GM12874 (cell line): ENCODE measurements around the gene MFAP2.
A peak's percentile ranks its signal among the peaks of the same experiment; 100 is the strongest.

ENCODE experiments used
- CTCF ChIP-seq: IDR thresholded peaks from 2 replicates; pipeline ENCODE4 v1.5.1; 2011; ENCODE audit warnings: low read depth, mild to moderate bottlenecking, control low read depth, low read length, moderate library complexity; ENCODE audit not compliant: insufficient read depth

MFAP2 gene

GRCh38 chr1:16993521-16994038 is 13.2 kb upstream of the MFAP2 start:
- no peak for TF ChIP-seq CTCF

DNA sequence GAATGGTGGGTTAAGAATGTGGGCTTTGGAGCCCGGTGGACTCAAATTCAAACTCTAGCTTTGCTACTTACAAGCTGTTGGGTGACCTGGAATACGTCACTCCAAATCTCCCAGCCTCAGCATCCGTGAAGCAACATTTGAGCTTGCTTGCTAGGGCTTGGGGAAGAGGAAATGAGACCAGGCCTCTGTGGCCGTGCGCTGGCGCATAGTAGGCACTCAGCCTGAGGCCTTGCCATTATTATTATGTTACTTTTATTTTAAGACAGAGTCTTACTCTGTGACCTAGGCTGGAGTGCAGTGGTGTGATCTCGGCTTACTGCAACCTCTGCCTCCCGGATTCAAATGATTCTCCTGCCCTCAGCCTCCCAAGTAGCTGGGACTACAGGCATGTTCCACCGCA is 12.3 kb upstream of the MFAP2 start:
- TF ChIP-seq CTCF: no peak

DNA sequence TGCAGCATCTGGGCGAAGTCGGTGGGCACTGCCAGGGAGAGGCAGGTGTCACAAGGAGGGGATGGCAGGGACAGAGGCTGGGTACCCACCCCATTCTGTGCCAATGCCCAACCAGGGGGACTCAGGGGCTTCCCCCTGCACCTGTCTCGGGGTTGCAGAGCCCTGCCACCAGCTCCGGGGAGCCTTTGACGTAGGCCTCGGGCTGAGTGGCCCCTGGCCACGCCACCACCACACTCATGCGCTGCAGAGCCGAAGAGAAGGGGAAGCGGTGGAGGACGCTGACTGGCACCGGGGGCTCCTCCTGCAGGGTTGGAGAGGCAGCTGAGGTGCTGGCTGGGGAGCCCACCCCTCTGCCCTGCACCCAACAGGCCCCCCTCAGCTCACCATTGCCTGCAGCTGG is 11.7 kb upstream of the MFAP2 start:
- TF ChIP-seq CTCF: no peak

GRCh38 chr1:16991571-16991970 is 11.2 kb upstream of the MFAP2 start:
- no peak for TF ChIP-seq CTCF

GRCh38 chr1:16989676-16990391 is 9.4 kb upstream of the MFAP2 start:
- TF ChIP-seq CTCF: no peak

- TF ChIP-seq CTCF: no peak
These were observed 7.8 kb upstream of the MFAP2 start for GRCh38 chr1:16988210-16988609.

GRCh38 chr1:16986962-16987361 is 6.5 kb upstream of the MFAP2 start:
- peak; percentile 56 for TF ChIP-seq CTCF

DNA sequence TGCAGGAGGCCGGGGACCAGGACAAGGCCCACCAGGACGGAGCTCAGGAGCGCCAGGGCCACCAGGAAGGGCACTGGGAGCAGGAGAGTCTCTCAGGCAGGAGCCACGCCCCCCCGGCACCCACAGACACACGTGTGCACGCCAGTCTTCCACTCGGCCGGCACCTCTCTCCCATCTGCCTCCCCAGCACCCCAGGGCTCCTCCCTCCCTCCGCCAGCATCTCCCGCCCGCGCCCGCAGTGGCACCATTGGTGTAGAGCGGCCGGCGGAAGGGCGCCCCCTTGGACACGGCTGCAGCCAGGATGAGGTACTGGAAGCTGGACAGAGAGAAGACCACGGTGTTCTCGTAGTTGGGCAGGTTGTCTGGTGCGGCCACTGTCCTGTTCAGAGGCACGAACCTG is 6.1 kb upstream of the MFAP2 start:
- TF ChIP-seq CTCF: no peak
